Measurements from ENCODE around the gene GPR160.

The GPR160 gene

GRCh38 chr3:170033489-170033888 is 4.3 kb upstream of the GPR160 start:
- DNase-seq = peak; percentile 48

GRCh38 chr3:170038434-170039110 is 777 bp downstream of the GPR160 start:
- DNase-seq = peak; percentile 59

GRCh38 chr3:170040418-170040817 is 2.6 kb downstream of the GPR160 start:
- no peak for DNase-seq

GRCh38 chr3:170043506-170043905 is 5.7 kb downstream of the GPR160 start:
- DNase-seq = no peak

- DNase-seq = no peak
Measured at GRCh38 chr3:170044271-170044670, 6.5 kb downstream of the GPR160 start.

GRCh38 chr3:170044795-170045244 is 7.0 kb downstream of the GPR160 start:
- DNase-seq = no peak

- no peak for DNase-seq
Measured at GRCh38 chr3:170046269-170047132, 8.7 kb downstream of the GPR160 start.

GRCh38 chr3:170047133-170047404 is 9.3 kb downstream of the GPR160 start:
- no peak for DNase-seq

- DNase-seq = no peak
Measured at GRCh38 chr3:170049146-170050000, 11.6 kb downstream of the GPR160 start.

GRCh38 chr3:170050753-170051152 is 13.0 kb downstream of the GPR160 start:
- no peak for DNase-seq

- DNase-seq = no peak
Measured at GRCh38 chr3:170052398-170052797, 14.6 kb downstream of the GPR160 start.

- no peak for DNase-seq
Measured at GRCh38 chr3:170054204-170054603, 16.4 kb downstream of the GPR160 start.

- no peak for DNase-seq
Measured at GRCh38 chr3:170055209-170055608, 17.4 kb downstream of the GPR160 start.

- no peak for DNase-seq
Measured at GRCh38 chr3:170056710-170057454, 19.1 kb downstream of the GPR160 start.

GRCh38 chr3:170057550-170057949 is 19.8 kb downstream of the GPR160 start:
- DNase-seq = no peak

GRCh38 chr3:170058127-170058526 is 20.3 kb downstream of the GPR160 start:
- DNase-seq = no peak

- DNase-seq = no peak
Measured at GRCh38 chr3:170059447-170059846, 21.7 kb downstream of the GPR160 start.

GRCh38 chr3:170062068-170062467 is 24.3 kb downstream of the GPR160 start:
- no peak for DNase-seq

- DNase-seq = no peak
Measured at GRCh38 chr3:170062769-170063168, 25.0 kb downstream of the GPR160 start.

GRCh38 chr3:170063691-170064090 is 25.9 kb downstream of the GPR160 start:
- DNase-seq = no peak

- no peak for DNase-seq
Measured at GRCh38 chr3:170064108-170064507, 26.3 kb downstream of the GPR160 start.

GRCh38 chr3:170075441-170076091 is 37.8 kb downstream of the GPR160 start:
- no peak for DNase-seq

All from activated T-cell treated with anti-CD3 and anti-CD28 coated beads, Interleukin-2, amount 50 U/mL, for 1 hour (primary cell).